IPS DF 19.7 (cell line): ENCODE measurements around the gene JPT2.

Experiments used
- DNase-seq: peaks from one replicate; pipeline ENCODE4 v3.0.0-alpha.2; 2013; ENCODE audit warnings: low read depth, low spot score

The JPT2 gene

DNA sequence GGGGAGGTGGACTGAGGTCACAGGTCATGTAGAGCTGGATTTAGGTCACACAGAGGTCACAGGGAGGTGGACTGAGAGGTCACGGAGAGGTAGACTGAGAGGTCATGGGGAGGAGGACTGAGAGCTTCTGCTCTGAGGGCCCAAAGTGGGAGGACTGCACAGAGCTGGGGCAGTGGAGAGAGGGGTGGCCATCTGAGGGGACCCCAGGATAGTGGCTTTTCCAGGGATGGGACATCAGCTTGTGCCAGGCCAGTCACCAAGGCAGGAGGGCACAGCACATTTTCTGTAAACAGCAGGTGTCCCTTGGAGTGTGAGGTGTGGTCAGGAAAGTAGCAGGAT lies 26.1 kb upstream of the JPT2 start:
- DNase-seq = no peak

- DNase-seq = no peak
Measured at GRCh38 chr16:1653023-1653422, 25.1 kb upstream of the JPT2 start.

DNA sequence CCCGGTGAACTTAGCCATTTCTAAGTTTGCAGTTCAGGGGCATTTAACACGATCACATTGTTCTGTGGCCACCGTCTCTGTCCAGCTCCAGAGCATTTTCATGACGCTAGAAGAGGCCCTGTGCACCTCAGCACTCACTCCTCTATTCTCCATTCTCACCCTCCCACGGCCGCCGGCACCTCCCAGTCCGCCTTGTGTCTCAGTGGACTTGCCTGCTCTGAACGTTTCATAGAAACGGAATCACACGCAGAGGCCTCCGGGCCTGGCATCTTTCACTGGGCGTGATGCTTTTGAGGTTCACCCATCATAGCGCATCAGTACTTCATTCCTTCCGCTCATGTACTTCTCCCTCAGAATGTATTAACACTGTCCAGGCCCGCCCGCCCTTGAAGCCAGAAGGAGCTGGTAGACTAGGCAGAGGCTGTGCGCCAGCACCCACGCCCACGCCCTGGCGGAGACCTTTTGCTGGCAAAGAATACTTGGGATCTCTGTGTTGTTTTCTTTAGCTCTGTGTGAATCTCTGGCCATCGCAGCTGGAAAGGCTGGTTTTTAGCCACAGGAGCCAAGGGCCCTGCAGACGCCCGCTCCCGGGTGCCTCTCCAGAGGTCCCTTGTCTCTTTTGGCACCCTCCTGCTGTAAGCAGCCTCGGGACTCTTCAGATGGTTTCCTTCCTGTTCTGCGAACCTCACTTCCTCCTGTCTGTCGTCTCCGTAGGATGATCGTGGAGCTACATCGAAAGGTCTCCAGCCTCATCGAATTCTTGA lies 23.4 kb upstream of the JPT2 start:
- no peak for DNase-seq

GRCh38 chr16:1655269-1655807 lies 22.7 kb upstream of the JPT2 start:
- no peak for DNase-seq

- DNase-seq = no peak
Measured at GRCh38 chr16:1655909-1656807, 21.9 kb upstream of the JPT2 start.

GRCh38 chr16:1656808-1657617 lies 21.1 kb upstream of the JPT2 start:
- DNase-seq = no peak

GRCh38 chr16:1657841-1658240 lies 20.2 kb upstream of the JPT2 start:
- DNase-seq = no peak

GRCh38 chr16:1659031-1659430 lies 19.0 kb upstream of the JPT2 start:
- no peak for DNase-seq

DNA sequence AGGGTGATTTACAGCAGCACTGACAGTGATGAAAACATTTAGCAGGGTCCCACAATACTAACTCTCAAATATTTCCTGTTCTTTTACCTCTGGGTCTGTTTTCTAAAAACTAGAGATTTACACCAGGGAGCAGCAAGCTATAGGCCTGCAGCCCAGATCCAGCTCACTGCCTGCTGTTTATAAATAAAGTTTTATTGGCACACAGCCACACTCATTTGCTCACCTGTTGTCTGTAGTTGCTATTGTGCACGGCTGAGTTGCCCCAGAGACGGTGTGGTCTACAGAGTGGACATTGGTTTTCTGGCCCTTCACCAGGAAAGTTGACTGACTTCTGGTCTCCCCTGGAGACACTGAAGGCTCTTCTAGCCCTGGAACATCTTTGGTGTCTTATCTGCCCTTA lies 16.3 kb upstream of the JPT2 start:
- no peak for DNase-seq

DNA sequence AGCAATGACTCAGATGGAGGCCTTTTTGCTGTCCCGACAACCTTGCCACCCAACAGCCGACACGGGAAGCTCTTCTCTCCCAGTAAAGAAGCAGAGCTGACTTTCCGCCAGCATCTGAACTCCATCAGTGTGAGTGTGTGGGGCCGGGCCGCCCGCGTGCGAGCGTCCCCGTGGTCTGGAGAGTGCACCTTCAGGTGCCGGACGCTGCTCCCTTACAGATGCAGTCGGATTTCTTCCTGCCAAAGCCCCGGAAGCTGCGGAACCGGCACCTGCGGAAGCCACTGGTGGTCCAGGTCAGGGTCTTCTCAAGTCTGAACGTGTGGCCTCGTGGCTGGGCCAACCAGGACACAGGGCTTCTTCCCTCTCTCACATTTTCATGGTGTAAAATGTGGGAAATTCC lies 15.5 kb upstream of the JPT2 start:
- DNase-seq = no peak

- DNase-seq = no peak
Measured at GRCh38 chr16:1665829-1666228, 12.2 kb upstream of the JPT2 start.

GRCh38 chr16:1666316-1666715 lies 11.8 kb upstream of the JPT2 start:
- DNase-seq = no peak

GRCh38 chr16:1667271-1667670 lies 10.8 kb upstream of the JPT2 start:
- DNase-seq = no peak

DNA sequence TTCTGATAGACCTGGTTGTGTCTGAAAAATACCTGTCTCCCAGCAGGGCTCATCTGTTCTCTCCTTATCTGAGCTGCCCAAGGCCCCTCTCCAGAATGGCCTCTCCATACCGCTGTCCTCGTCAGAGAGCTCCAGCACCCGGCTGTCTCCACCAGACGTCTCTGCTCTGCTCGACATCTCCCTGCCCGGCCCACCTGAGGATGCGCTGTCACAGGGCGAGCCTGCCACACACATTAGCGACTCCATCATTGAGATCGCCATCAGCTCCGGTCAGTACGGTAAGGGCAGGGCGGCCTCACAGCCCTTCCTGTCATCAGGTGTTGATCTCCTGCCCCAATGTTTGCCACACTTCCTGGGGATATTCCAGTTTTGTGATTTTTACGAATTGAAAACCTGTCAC lies 10.2 kb upstream of the JPT2 start:
- no peak for DNase-seq

DNA sequence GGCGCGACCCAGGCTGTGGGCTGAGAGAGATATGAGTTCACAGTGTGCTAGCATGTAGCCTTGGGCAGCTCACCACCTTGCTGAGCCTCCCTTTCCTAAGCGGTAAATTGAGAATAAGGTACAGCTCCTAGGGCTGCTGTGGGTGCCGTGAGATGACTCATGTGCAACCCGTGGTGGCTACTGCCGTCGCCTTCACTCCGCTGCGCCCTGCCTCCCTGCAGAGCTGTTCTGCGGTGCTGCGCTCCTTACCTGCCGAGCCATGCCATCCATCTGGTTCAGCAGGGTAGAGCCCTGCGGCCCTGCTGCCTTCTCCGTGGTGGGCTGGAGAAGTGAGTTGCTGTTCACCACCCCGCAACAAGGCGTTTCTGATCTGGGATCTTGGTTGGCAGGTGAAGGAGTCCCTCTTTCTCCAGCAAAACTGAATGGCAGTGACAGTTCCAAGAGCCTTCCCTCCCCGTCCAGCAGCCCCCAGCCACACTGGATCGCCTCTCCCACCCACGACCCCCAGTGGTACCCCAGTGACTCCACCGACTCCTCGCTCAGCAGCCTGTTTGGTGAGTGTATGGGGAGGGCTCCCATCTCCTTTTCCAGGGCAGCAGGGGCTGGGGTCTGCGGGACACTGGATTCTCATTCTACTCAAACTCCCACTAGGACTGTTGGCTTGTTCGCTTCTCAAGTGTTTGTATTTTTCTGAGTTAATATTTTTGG lies 9.3 kb upstream of the JPT2 start:
- no peak for DNase-seq

GRCh38 chr16:1669698-1670097 lies 8.4 kb upstream of the JPT2 start:
- DNase-seq = no peak

DNA sequence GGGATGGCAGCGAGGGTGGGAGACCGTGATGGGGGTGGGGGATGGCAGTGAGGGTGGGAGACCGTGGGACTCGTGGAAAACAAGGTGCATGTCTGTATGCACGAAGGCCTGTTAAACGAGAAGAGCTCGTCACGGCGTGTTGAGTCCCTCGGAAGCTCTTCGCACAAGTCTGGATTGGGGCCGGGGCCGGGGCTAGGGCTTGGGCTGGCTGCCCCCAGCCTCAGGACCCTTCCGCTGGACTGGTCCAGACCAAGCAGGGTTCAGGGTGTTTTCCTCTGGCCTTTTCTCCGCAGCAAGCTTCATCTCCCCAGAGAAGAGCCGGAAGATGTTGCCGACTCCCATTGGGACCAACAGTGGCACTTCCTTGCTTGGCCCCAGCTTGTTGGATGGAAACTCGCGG lies 7.7 kb upstream of the JPT2 start:
- DNase-seq = no peak

GRCh38 chr16:1670866-1671265 lies 7.2 kb upstream of the JPT2 start:
- DNase-seq = no peak

- DNase-seq = no peak
Measured at GRCh38 chr16:1673424-1674151, 4.5 kb upstream of the JPT2 start.

DNA sequence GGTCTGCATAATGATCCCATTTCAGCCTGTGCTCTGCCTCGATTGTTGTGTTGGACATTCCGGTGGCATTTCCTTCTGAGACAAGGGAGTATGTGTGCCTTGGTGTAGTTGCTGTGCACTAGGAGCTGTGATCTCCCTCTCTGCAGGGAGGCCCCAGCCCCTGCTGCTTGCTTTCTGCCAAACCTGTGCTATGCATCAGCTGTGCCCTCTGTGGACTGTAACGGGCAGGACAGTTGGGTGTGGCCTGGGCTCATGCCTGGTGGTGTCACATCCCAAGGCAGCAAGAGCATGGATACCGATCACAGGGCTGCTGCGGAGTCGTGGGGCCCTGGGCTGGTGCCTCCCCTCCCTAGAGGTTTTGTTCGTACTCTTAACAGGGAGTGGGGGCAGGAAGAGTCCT lies 3.8 kb upstream of the JPT2 start:
- DNase-seq = no peak
